NCI-H82 treated with DMSO at 0.1 percent for 48 hours (cell line): ENCODE data around the gene CCSER2.
"Not testable (repeated sequence)": the region's sequence is repeated elsewhere in the genome, so short reads cannot be mapped to it uniquely, and the experiment has no call there.

Experiments used
- DNase-seq: peaks from one replicate; lab custom pipeline; 2025; ENCODE audit not compliant: unreplicated experiment; lab: John Stamatoyannopoulos, UW

CCSER2 gene

DNA sequence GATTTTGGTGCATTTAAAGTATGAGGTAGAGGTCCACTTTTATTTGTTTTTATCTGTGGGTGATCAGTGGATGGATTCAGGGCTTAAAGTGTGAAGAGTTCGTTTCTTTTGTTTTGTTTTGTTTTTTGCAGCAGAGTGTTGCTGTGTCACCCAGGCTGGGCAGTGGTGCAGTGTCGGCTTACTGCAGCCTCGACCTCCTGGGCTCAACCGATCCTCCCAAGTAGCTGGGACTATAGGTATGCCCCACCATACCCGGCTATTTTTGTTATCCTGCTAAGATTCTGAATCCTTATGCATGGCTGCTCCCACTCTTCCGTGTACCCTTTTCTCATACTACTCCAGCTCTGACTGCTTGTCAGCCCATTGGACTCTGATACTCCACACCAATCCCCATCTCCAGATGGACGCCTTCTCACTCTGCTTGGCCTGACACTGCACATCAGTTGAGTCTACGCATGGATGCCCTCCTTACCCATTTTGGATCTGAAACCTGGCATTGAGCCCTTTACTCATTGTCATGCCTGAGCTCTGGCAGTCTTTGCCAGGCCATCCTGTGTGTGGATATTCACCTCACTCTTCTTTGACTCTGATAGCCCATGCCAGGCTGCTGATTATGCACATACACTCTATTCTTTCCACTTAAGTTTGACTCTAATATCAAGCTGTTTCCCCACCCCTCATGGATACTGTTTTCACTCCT lies 119.5 kb downstream of the CCSER2 start:
- DNase-seq, result no peak

DNA sequence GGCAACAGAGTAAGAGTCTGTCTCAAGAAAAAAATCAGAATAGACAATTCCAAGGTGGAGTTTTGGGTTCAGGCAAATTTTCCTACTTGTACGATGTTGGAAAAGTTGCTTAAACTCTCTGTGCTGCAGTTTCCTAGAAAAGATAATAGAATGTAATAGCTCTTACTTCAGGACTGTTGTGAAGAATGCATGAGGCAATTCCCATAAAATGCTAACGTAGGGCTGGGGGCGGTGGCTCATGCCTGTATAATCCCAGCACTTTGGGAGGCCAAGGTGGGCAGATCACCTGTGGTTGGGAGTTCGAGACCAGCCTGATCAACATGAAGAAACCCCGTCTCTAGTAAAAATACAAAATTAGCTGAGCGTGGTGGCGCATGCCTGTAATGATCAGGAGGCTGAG lies 121.0 kb downstream of the CCSER2 start:
- DNase-seq, result not testable (repeated sequence)

- DNase-seq, result no peak
Observed at GRCh38 chr10:84452003-84452402, 123.6 kb downstream of the CCSER2 start.

DNA sequence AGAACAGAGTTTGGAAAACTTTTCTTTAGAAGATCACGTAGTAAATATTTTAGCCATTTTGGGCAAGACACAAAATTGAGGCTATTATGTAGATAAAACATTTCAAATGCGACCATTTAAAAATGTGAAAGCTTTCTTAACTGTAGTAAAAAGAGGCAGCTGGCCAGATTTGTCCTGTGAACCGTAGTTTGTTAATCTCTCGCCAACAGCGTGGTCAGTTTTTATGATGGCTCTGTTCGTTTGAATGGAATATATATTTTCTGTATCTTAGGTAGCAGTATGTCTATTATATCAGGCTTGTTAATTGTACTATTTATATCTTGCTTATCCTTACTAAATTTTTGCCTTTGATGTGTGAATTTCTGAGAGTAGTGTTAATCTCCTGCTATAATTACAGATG lies 124.9 kb downstream of the CCSER2 start:
- DNase-seq, result no peak

DNA sequence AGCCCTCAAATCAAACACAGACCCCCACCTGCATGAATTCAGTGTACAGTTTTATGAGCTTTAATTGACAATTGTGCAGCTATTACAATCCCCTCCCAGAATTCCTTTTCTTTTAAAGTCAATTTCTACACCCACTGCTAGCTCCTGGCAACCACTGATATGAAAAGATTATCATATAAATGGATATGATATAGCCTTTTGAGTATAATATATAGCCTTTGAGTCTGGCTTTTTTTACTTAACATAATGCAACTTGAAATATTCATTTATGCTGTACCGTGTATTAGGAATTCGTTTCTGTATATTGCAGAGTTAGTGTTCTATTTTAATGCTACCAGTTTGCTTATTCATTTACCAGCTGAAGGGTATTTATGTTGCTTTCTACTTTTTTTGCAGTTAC lies 127.7 kb downstream of the CCSER2 start:
- DNase-seq, result no peak

- DNase-seq, result no peak
Observed at GRCh38 chr10:84460520-84460919, 132.1 kb downstream of the CCSER2 start.

DNA sequence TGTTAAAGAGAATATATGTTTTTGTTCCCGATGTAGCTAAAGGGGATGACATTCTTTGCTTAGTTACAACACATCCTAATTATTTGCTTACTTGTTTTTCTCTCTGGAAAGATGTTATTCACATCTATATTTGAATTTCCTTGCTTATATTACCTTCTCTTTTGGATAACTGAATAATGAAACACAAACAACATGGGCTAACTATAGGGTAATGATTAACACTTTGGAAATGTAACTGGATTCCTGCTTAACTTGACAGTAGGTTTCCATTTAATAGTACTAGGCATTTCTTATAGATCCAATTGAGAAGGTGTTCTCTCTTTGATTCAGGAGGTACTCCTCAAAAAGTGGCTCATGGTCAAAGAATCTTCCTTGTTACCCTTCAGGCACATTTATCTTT lies 141.1 kb downstream of the CCSER2 start:
- DNase-seq, result no peak

DNA sequence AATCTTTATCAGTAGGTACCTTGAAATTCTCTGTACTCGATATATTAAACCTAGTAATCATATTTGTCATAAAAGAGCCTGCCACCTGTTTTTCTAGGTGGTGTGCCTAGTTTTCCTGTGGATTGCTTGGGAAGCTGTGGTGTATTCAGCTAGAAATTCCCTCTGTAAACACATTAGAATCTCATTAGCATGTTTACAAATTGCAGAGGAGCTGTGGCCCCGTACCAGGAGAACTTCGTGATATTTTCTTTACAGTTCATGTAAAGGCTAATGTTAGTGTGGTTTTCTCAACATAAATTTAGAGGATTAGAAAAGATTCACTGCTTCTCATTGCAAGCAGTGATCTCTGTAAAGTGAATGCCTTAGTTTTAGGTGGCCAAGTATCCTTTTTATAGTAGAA lies 144.7 kb downstream of the CCSER2 start:
- DNase-seq, result no peak

- DNase-seq, result no peak
Observed at GRCh38 chr10:84477398-84478128, 149.2 kb downstream of the CCSER2 start.

- DNase-seq, result no peak
Observed at GRCh38 chr10:84478151-84478550, 149.8 kb downstream of the CCSER2 start.

DNA sequence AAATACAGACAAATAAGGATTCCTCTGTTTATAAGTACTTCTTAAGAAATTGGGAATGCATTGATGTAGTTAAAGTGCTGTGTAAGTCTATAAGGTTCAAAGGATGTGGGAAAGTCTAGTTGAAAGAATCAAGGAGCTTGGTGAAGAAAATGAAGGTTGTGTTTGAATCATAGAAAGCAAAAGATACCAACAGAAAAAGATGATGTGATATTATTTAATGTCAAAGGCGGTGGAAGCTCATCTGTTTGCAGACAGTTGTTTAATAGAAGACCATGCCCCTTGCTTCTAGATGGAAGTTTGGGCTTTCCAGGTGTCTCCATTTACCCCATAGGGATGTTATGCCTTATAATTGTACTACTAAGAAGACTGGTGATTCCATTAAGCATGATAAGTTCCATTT lies 150.3 kb downstream of the CCSER2 start:
- DNase-seq, result no peak

GRCh38 chr10:84484541-84484940 lies 156.2 kb downstream of the CCSER2 start:
- DNase-seq, result no peak

DNA sequence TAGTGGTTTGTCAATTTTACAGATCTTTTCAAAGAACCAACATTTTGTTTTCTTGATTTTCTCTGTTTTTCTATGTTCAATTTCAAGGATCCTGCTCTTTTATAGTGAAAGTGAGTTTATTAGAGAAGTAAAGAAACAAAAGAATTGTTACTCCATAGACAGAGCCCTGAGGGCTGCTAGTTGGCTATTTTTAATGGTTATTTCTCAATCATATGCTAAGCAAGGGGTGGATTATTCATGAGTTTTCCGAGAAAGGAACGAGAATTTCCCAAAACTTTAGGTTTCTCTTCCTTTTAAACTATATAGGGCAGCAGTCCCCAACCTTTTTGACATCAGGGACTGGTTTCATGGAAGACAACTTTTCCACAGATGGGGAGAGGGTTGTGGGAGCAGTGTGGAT lies 165.0 kb downstream of the CCSER2 start:
- no peak for DNase-seq

DNA sequence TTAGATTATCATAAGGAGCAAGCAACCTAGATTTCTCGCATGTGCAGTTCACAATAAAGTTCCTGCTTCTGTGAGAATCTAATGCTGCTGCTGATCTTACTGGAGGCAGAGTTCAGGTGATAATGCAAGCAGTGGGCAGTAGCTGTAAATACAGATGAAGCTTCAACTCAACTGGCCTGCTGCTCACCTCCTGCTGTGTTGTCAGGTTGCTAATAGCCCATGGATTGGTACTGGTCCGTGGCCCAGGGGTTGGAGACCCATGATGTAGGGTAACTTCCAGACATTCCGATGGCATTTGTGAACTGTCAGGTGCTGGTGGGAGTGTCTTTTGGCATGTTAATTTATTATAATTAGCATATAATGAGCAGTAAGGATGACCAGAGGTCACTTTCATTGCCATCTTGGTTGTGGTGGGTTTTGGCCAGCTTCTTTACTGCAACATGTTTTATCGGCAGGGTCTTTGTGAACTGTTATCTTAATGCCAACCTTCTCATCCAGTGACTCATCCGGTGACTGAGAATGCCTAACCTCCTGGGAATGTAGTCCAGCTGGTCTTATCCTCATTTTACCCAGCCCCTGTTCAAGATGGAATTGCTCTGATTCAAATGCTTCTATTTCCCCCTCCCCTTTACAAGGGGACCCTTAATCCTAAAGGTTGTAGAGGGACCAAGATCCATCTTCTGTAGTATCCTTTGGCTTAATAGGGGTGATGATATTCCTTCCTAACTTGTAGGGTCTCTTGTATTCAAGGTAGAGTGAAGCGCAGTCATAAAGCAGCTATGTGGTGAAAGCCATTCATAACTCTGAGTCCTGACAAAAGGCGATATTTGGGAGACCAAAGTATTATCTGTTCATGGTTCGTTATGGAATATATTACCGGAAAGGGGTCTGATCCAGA lies 165.8 kb downstream of the CCSER2 start:
- DNase-seq, result no peak

GRCh38 chr10:84494849-84495180 lies 166.4 kb downstream of the CCSER2 start:
- DNase-seq, result no peak

- DNase-seq, result no peak
Observed at GRCh38 chr10:84497978-84498377, 169.6 kb downstream of the CCSER2 start.

DNA sequence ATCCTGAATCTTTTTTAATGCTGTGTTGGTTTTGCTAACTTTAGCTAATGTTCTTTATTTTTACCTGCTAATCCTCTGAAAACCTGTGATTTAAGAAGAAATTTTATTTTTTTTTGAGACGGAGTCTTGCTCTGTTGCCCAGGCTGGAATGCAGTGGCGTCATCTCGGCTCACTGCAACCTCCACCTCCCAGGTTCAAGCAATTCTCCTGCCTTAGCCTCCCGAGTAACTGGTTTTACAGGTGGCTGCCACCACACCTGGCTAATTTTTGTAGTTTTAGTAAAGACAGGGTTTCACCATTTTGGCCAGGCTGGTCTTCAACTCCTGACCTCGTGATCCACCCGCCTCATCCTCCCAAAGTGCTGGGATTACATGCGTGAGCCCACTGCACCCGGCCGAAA lies 170.7 kb downstream of the CCSER2 start:
- not testable (repeated sequence) for DNase-seq

GRCh38 chr10:84499846-84500245 lies 171.5 kb downstream of the CCSER2 start:
- no peak for DNase-seq

GRCh38 chr10:84510121-84510520 lies 181.7 kb downstream of the CCSER2 start:
- no peak for DNase-seq

- no peak for DNase-seq
Observed at GRCh38 chr10:84511106-84511505, 182.7 kb downstream of the CCSER2 start.

DNA sequence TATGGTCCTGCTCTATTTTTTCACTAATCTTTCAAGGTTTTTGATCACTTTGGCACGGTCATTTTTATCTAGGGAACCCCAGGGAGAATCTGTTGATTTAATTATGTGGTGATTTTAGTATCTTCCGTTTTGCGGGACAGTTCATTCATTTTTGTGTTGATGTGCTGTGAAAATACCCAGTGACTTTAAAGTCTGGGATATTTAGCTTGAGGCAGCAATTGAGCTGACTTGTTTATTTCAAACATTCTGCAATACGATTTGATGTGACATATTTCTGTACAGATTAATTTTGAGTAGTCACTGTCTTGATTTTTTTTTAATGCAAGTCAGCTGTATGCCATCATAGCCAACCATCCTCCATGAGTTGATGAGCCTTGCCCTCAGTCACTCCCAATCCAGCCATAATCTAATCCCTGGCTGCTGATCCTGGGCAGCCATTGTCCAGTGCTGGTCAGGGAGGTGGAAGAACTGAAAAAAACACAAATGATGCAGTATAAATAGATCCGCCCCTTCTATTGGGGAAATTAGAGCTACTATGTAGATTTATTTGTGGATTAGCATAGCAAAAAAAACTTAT lies 183.4 kb downstream of the CCSER2 start:
- DNase-seq, result no peak

DNA sequence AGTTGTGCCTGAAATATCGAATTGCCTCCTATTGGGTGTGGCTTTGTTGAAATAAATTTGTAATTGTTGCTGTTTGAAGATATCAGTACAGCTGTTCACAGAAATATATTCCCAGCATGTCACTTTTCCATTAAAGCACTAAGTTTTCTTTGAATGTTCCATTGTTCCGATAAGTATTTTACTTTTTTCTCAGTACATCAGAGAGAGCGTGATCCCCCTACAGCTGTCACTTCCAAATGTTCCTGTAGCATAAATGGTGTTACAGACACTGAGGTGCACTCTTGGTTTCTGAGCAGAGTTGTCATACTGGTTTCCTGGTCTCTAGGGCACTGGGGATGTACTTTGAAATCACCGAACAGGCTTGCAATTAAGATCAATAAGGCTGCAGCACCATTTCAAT lies 189.2 kb downstream of the CCSER2 start:
- DNase-seq, result no peak
